H1 (cell line): ENCODE results near the gene YAF2. TPM values are rescaled to one million over a fixed set of nuclear protein-coding genes. Genes with fewer than 3 reads are reported as not detected.

Experiments
- CTCF ChIA-PET: fragments of 300-600 bp; sonication (Branson Sonifier 250); formaldehyde crosslinking; loops from one replicate; lab custom pipeline; 2021; ENCODE audit not compliant: partially characterized antibody; lab: Charles Lee
- POLR2A ChIA-PET: fragments of 300-600 bp; sonication (Branson Sonifier 250); formaldehyde crosslinking; loops from one replicate; lab custom pipeline; 2021; ENCODE audit warnings: inconsistent platforms; ENCODE audit not compliant: partially characterized antibody; lab: Charles Lee
- DNase-seq, 2 experiments: peaks; one replicate each; pipeline versions ENCODE4 v3.0.0 to v3.0.0-alpha.2; 2010 to 2022; ENCODE audit warnings: low spot score in 2 of 2, low read depth in 1 of 2, mixed read lengths in 1 of 2
- FAIRE-seq: peaks from 2 replicates; lab custom pipeline; 2011; peaks lifted over from hg19 to GRCh38; lab: Jason Lieb, UNC
- H2AFZ ChIP-seq: 2 replicates; pipeline ENCODE4 v1.8.1; 2012; ENCODE audit warnings: low read length, inconsistent platforms
- H2AK5ac ChIP-seq: 2 replicates; pipeline ENCODE4 v1.6.1; 2013; ENCODE audit warnings: low read depth, low read length
- H2BK120ac ChIP-seq: replicated peaks from 2 replicates; pipeline ENCODE3; 2013; ENCODE audit warnings: low read depth, low read length, inconsistent platforms
- H2BK12ac ChIP-seq: 2 replicates; pipeline ENCODE4 v1.6.1; 2013; ENCODE audit warnings: low read depth, low read length
- H2BK15ac ChIP-seq: 2 replicates; pipeline ENCODE4 v1.6.1; 2013; ENCODE audit warnings: low read length
- H2BK20ac ChIP-seq: 2 replicates; pipeline ENCODE4 v1.6.1; 2013; ENCODE audit warnings: low read length
- H2BK5ac ChIP-seq: 2 replicates; pipeline ENCODE4 v1.6.1; 2013; ENCODE audit warnings: low read depth, low read length
- H3K14ac ChIP-seq: 2 replicates; pipeline ENCODE4 v1.6.1; 2013; ENCODE audit warnings: inconsistent platforms; ENCODE audit not compliant: insufficient read length
- H3K18ac ChIP-seq: 2 replicates; pipeline ENCODE4 v1.6.1; 2013; ENCODE audit warnings: low read length; ENCODE audit errors: extremely low read depth
- H3K23ac ChIP-seq: 2 replicates; pipeline ENCODE4 v1.6.1; 2013; ENCODE audit warnings: inconsistent platforms; ENCODE audit not compliant: insufficient read length
- H3K23me2 ChIP-seq: 2 replicates; pipeline ENCODE4 v1.6.1; 2013; ENCODE audit warnings: low read depth, low read length
- H3K27ac ChIP-seq: 2 replicates; pipeline ENCODE4 v1.6.1; 2011; ENCODE audit warnings: low read depth, low read length, inconsistent platforms
- H3K27me3 ChIP-seq, 4 experiments: replicated peaks in 1 of 4; 1 replicate in 1 of 4; 2 replicates in 3 of 4; pipeline versions ENCODE4 v1.6.1 to v1.8.1; 2011 to 2013; ENCODE audit warnings: low read length in 3 of 4, mild to moderate bottlenecking in 3 of 4, inconsistent platforms in 2 of 4, mixed read lengths in 2 of 4, moderate library complexity in 1 of 4; ENCODE audit not compliant: control insufficient read depth in 3 of 4, insufficient read depth in 3 of 4; ENCODE audit errors: extremely low read depth in 1 of 4
- H3K36me3 ChIP-seq, 4 experiments: 2 replicates each; pipeline versions ENCODE4 v1.6.1 to v1.8.1; 2011 to 2013; ENCODE audit warnings: mild to moderate bottlenecking in 4 of 4, low read length in 3 of 4, moderate library complexity in 2 of 4, control low read depth in 1 of 4, inconsistent platforms in 1 of 4; ENCODE audit not compliant: insufficient read depth in 4 of 4, control insufficient read depth in 2 of 4
- H3K4ac ChIP-seq: replicated peaks from 2 replicates; pipeline ENCODE3; 2013; ENCODE audit warnings: low read length, low read depth, mixed read lengths, inconsistent platforms; ENCODE audit not compliant: insufficient read length
- H3K4me1 ChIP-seq, 4 experiments: replicated peaks in 1 of 4; 1 replicate in 1 of 4; 2 replicates in 3 of 4; pipeline versions ENCODE4 v1.6.1 to v1.8.1; 2011 to 2013; ENCODE audit warnings: low read length in 3 of 4, inconsistent platforms in 2 of 4, mixed read lengths in 1 of 4; ENCODE audit not compliant: insufficient read depth in 4 of 4, control insufficient read depth in 3 of 4
- H3K4me2 ChIP-seq, 2 experiments: 2 replicates each; pipeline versions ENCODE4 v1.6.1 to v1.8.1; 2011 to 2013; ENCODE audit warnings: low read depth in 2 of 2, low read length in 2 of 2, control low read depth in 1 of 2, inconsistent platforms in 1 of 2, mild to moderate bottlenecking in 1 of 2; ENCODE audit not compliant: insufficient read depth in 1 of 2
- H3K4me3 ChIP-seq, 4 experiments: fragments of 200-600, 300-600 bp in 1 of 4; sonication (generic), shearing (Covaris generic), sonication (Bioruptor Twin) in 1 of 4; 2 replicates each; pipeline versions ENCODE4 v1.5.1 to v1.8.1; 2011 to 2016; ENCODE audit warnings: low read length in 4 of 4, low read depth in 3 of 4, control low read depth in 2 of 4, inconsistent platforms in 2 of 4, mild to moderate bottlenecking in 2 of 4, mixed read lengths in 1 of 4, moderate library complexity in 1 of 4; ENCODE audit not compliant: insufficient read depth in 2 of 4; ENCODE audit errors: extremely low read depth in 1 of 4
- H3K56ac ChIP-seq: replicated peaks from 2 replicates; pipeline ENCODE3; 2013; ENCODE audit warnings: low read depth, mild to moderate bottlenecking, mixed read lengths, low read length, inconsistent platforms; ENCODE audit not compliant: insufficient read length
- H3K79me1 ChIP-seq: 2 replicates; pipeline ENCODE4 v1.6.1; 2013; ENCODE audit warnings: low read depth, low read length, control low read depth
- H3K79me2 ChIP-seq, 2 experiments: 2 replicates each; pipeline versions ENCODE4 v1.6.1 to v1.8.1; 2012 to 2013; ENCODE audit warnings: low read length in 2 of 2, mild to moderate bottlenecking in 2 of 2, inconsistent platforms in 1 of 2; ENCODE audit not compliant: insufficient read depth in 2 of 2, control insufficient read depth in 1 of 2
- H3K9ac ChIP-seq, 4 experiments: replicated peaks in 1 of 4; 1 replicate in 1 of 4; 2 replicates in 3 of 4; pipeline versions ENCODE4 v1.6.1 to v1.8.1; 2011 to 2013; ENCODE audit warnings: low read depth in 3 of 4, low read length in 3 of 4, control low read depth in 2 of 4, mild to moderate bottlenecking in 2 of 4, moderate library complexity in 2 of 4, inconsistent platforms in 1 of 4; ENCODE audit errors: extremely low read depth in 1 of 4
- H3K9me3 ChIP-seq, 2 experiments: 2 replicates each; pipeline versions ENCODE4 v1.6.1 to v1.8.1; 2012 to 2013; ENCODE audit warnings: mild to moderate bottlenecking in 2 of 2, moderate library complexity in 2 of 2, control low read depth in 1 of 2, inconsistent platforms in 1 of 2, low read depth in 1 of 2, low read length in 1 of 2, mixed read lengths in 1 of 2; ENCODE audit not compliant: insufficient read depth in 2 of 2
- H4K20me1 ChIP-seq, 2 experiments: replicated peaks in 1 of 2; 2 replicates each; pipeline versions ENCODE3 to v1.8.1; 2011 to 2013; ENCODE audit warnings: inconsistent platforms in 2 of 2, low read length in 2 of 2, mild to moderate bottlenecking in 1 of 2; ENCODE audit not compliant: insufficient read depth in 2 of 2, control insufficient read depth in 1 of 2
- H4K5ac ChIP-seq: 2 replicates; pipeline ENCODE4 v1.6.1; 2013; ENCODE audit warnings: low read length, low read depth, mixed read lengths, inconsistent platforms; ENCODE audit not compliant: insufficient read length
- H4K8ac ChIP-seq: 2 replicates; pipeline ENCODE4 v1.8.0; 2013; ENCODE audit warnings: mild to moderate bottlenecking, moderate library complexity, low read length, inconsistent platforms; ENCODE audit not compliant: insufficient read depth; ENCODE audit errors: extremely low read depth
- H4K91ac ChIP-seq: replicated peaks from 2 replicates; pipeline ENCODE3; 2013; ENCODE audit warnings: low read length, mixed read lengths, inconsistent platforms; ENCODE audit not compliant: insufficient read length
- FOSL1 ChIP-seq: IDR thresholded peaks from 2 replicates; pipeline ENCODE4 v1.6.1; 2011; ENCODE audit warnings: mild to moderate bottlenecking, low read depth, low read length, moderate library complexity; ENCODE audit not compliant: insufficient read depth
- RFX5 ChIP-seq: IDR thresholded peaks from 2 replicates; pipeline ENCODE4 v1.6.1; 2011; ENCODE audit warnings: low read depth, low read length, improper control_type of control experiment, borderline replicate concordance
- SUZ12 ChIP-seq: fragments of 200-600 bp; sonication (generic); IDR thresholded peaks from 2 replicates; pipeline ENCODE4 v1.6.1; 2012; ENCODE audit warnings: mild to moderate bottlenecking, inconsistent platforms, low read length, moderate library complexity, mixed read lengths
- TBP ChIP-seq: IDR thresholded peaks from 2 replicates; pipeline ENCODE4 v1.6.1; 2011; ENCODE audit warnings: low read depth, low read length, improper control_type of control experiment
- WGBS, 2 experiments: shearing (Covaris generic) in 1 of 2; methylation state at CpG; one replicate each; pipeline versions ENCODE4 v1.1.6 to v1.1.7; 2013 to 2015; ENCODE audit warnings: low lambda C conversion rate in 2 of 2, mixed read lengths in 2 of 2, inconsistent platforms in 1 of 2, low coverage in 1 of 2, missing lambda C conversion rate in 1 of 2; ENCODE audit not compliant: insufficient replicate concordance in 2 of 2, insufficient coverage in 1 of 2, insufficient read length in 1 of 2; ENCODE audit errors: extremely low coverage in 1 of 2, missing lambda C conversion rate in 1 of 2; 5-methylcytosine and 5-hydroxymethylcytosine counted together
- polyA plus RNA-seq, 7 experiments: library from polyadenylated mRNA; depleted of rRNA in 3 of 7; stranded (reverse) in 5 of 7; unstranded in 2 of 7; fragments of >200 nt in 5 of 7; fragments of 200-250 nt in 2 of 7; gene quantifications; 1 replicate in 5 of 7; 2 replicates in 1 of 7; 4 replicates in 1 of 7; pipeline versions ENCODE4 v1.2.1 to v1.2.3, GENCODE V29; 2011 to 2013; ENCODE audit warnings: missing spikeins in 2 of 7, mixed read lengths in 2 of 7
- total RNA-seq: library from RNA; stranded (reverse); fragmentation: NEBNext Ultra II Directional; extraction: Animal tissue kit (Norgen Biotek cat#: 25700); gene quantifications from 2 replicates; pipeline ENCODE4 v1.2.1, GENCODE V29; 2021

The YAF2 gene
- total and polyA plus RNA-seq, 2 of the 8 experiments (the other 6 are each of a cell fraction or from before 2014, with no cell fraction given), result 0.50 to 2.2 TPM

DNA sequence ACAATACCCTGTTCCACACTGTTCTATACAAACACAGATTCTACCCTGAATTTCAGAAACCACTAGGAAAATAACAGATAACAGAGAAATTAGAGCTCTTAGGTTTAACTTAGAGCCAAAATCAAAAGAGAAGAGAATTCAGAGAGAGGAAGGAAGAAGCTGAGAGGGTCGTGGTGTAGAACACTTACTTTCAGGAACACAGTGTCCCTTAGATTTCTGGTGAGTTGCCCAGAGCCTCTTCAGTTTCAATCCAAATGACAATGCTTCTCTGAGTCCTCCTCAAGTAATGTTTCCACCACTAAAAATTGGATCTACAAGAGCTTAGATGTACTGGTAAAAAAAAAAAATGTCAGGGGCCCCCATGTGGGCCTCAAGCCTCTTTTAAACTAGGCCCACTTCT, 2.6 kb downstream of the YAF2 start:
- Histone ChIP-seq H2BK12ac (no peak overlapping the region), H2AK5ac (no peak overlapping the region), H4K8ac (no peak overlapping the region), H3K23ac (no peak overlapping the region), H3K4ac (no peak overlapping the region), H2BK5ac (no peak overlapping the region), H4K20me1 (peaks cover 10 to 11% of the 10 kb centered on the region in 2 experiments), H3K14ac (no peak overlapping the region), H3K4me2 (no peak overlapping the region), H3K79me1 (no peaks in the 10 kb centered on the region), H2BK15ac (no peak overlapping the region), H3K18ac (no peak overlapping the region), H3K27ac (no peak overlapping the region), H3K23me2 (peaks cover 6% of the 10 kb centered on the region; the same call in 1 of the 2 replicates), H3K9me3 (no peaks in the 10 kb centered on the region; a peak in 1 of 4 replicates), H3K56ac (no peak overlapping the region), H2AFZ (no peak overlapping the region), H3K9ac (no peak overlapping the region), H4K91ac (no peak overlapping the region), H2BK120ac (no peak overlapping the region), H3K27me3 (peaks cover 21 to 59% (median 44%) of the 10 kb centered on the region in 4 experiments), H4K5ac (no peak overlapping the region), H3K4me3 (no peak overlapping the region), H2BK20ac (no peak overlapping the region), H3K4me1 (peaks cover 0 to 4% (median 2%) of the 10 kb centered on the region in 4 experiments; a peak in 1 of 7 replicates), H3K79me2 (no peaks in the 10 kb centered on the region), H3K36me3 (no peaks in the 10 kb centered on the region; a peak in 1 of 8 replicates)
- ChIA-PET POLR2A (no interaction called here), CTCF (interaction anchor here (0.9 to 1.2 kb wide), 3 partner anchors 94 to 110 kb away, joined by 3 read pairs; no protein-coding TSS in a partner anchor)
- 65% methylated on average over 1 of the region's 1 CpG; no CpG with 5 or more reads in 1 of the 2 experiments for WGBS, 2 experiments
- FAIRE-seq, result no peak
- no peak for DNase-seq
- TF ChIP-seq TBP (no peak), FOSL1 (no peak), RFX5 (no peak), SUZ12 (peak; percentile 30; the same call in 1 of the 2 replicates)
